K562 (cell line): ENCODE results near the gene PRSS1. TPM values are rescaled to one million over a fixed set of nuclear protein-coding genes. Genes with fewer than 3 reads are reported as not detected.

Experiments used
- DEAF1 ChIP-seq: fragments of 450-650 bp; formaldehyde crosslinking; IDR thresholded peaks from 2 replicates; pipeline ENCODE4 v1.4.0; 2020; ENCODE audit warnings: mild to moderate bottlenecking, moderate library complexity
- MGA ChIP-seq: fragments of 450-650 bp; IDR thresholded peaks from 2 replicates; pipeline ENCODE4 v1.6.1; 2016; ENCODE audit warnings: mild to moderate bottlenecking, moderate library complexity
- NR3C1 ChIP-seq: sonication (generic); formaldehyde crosslinking; IDR thresholded peaks from 2 replicates; pipeline ENCODE4 v1.8.1; 2022; ENCODE audit warnings: missing genetic modification reagents
- PRDM10 ChIP-seq: fragments of 450-650 bp; IDR thresholded peaks from 2 replicates; pipeline ENCODE4 v1.6.1; 2018; ENCODE audit not compliant: partially characterized antibody
- polyA plus RNA-seq, 8 experiments: library from polyadenylated mRNA; depleted of rRNA in 4 of 8; stranded (reverse) in 5 of 8; unstranded in 3 of 8; fragments of >200 nt; fragmentation: Nextera tagmentation in 2 of 8; fragmentation: Illumina TruSeq in 1 of 8; extraction: Ambion mirVana in 2 of 8; extraction: Trizol in 1 of 8; gene quantifications; 2 replicates each; pipeline versions ENCODE4 v1.2.1 to v1.2.3, GENCODE V29; 2011 to 2014; ENCODE audit warnings: inconsistent platforms in 1 of 8, missing spikeins in 1 of 8
- total RNA-seq, 7 experiments: library from RNA; depleted of rRNA in 6 of 7; stranded (reverse); fragments of >200 nt in 6 of 7; fragmentation: Illumina TruSeq in 2 of 7; extraction: Trizol in 2 of 7; gene quantifications; 2 replicates each; pipeline versions ENCODE4 v1.2.1 to v1.2.3, GENCODE V29; 2011 to 2021; ENCODE audit warnings: low replicate concordance in 1 of 7

The PRSS1 gene
- total and polyA plus RNA-seq, 9 of the 15 experiments (the other 6 are each of a cell fraction or from before 2014, with no cell fraction given), result 0.07 to 6.6 (median 0.20) TPM; not detected in 6

GRCh38 chr7:142712617-142712957 is 36.7 kb upstream of the PRSS1 start (continued):
- TF ChIP-seq MGA (no peak), NR3C1 (CRISPR knock-in tag) (no peak), DEAF1 (CRISPR knock-in tag) (no peak), PRDM10 (no peak)
